ENCODE measurements around the gene NTNG1.

NTNG1 gene

DNA sequence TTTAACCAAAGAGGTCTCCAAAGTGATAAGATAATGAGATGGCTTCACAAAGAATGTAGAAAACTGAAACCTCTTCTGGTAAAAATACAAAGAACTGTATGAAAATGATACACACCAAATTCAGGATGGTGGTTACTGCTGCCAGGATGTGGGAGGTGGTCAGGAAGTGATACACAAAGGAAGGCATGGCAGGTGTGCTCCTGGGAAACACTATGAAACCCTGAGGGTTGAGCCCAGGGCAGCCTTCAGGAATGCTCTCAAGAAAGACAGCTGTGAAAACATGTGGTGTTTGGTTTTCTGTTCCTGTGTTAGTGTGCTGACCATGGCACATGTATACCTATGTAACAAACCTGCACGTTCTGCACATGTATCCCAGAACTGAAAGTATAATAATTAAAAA, 109.3 kb downstream of the NTNG1 start:
- ATAC-seq (ENCODE audit: insufficient read depth, low read depth): peak; percentile 88
- no peaks in the 10 kb centered on the region for H3K9me3 ChIP-seq (ENCODE audit: insufficient read depth, low read length, severe bottlenecking)

DNA sequence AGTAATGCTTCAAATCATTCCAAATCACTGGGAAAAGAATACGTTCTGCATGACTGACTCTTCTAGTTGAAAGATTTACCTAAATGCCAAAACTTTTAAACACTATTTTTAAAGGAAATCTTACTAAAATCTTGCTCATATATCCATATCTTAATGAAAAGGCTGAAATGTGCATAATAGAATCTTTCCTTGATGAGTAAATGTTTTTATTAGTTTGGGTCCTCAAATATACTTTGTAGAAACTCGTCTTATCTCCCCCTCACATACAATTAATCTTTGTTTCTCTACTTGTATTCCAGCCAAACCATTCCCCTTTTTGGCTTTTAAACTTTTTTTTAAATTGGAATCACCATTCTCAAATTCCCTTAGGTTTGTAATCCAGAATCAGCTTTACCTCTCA, 110.2 kb downstream of the NTNG1 start:
- no peaks in the 10 kb centered on the region for H3K79me2 ChIP-seq (ENCODE audit: insufficient read depth, low read length)
- TF ChIP-seq EZH2 (IDR thresholded peaks at IDR 0.05; ENCODE audit: borderline replicate concordance, low read depth, low read length, severe bottlenecking): no peak
- peak overlapping the region; percentile 83 for H3K27ac ChIP-seq (ENCODE audit: low read length)
- no peaks in the 10 kb centered on the region for H3K27me3 ChIP-seq (ENCODE audit: insufficient read depth, low read length, poor library complexity)
- ATAC-seq (ENCODE audit: insufficient read depth, low read depth): no peak
- H3K4me1 ChIP-seq (ENCODE audit: insufficient read depth, low read length): peaks cover 80% of the 10 kb centered on the region
- no peaks in the 10 kb centered on the region for H3K36me3 ChIP-seq (ENCODE audit: insufficient read depth, low read length)
- no peaks in the 10 kb centered on the region for H3K9me3 ChIP-seq (ENCODE audit: insufficient read depth, low read length, severe bottlenecking)
- DNase-seq: no peak
- H3K9ac ChIP-seq (ENCODE audit: low read depth, low read length): no peak overlapping the region
- no peak overlapping the region for H2AFZ ChIP-seq (ENCODE audit: low read depth, low read length)
- no peak overlapping the region for H3K4me2 ChIP-seq (ENCODE audit: insufficient read depth, low read length)
- H3K4me3 ChIP-seq (ENCODE audit: low read depth in 1 of 2, low read length in 2 of 2): no peak overlapping the region
- no peaks in the 10 kb centered on the region for H4K20me1 ChIP-seq (ENCODE audit: insufficient read depth, low read length)

More for the DNA sequence above, 109.3 kb downstream of the NTNG1 start:
- H3K4me1 ChIP-seq (ENCODE audit: insufficient read depth, low read length): peaks cover 87% of the 10 kb centered on the region
- TF ChIP-seq, protein P1, sequence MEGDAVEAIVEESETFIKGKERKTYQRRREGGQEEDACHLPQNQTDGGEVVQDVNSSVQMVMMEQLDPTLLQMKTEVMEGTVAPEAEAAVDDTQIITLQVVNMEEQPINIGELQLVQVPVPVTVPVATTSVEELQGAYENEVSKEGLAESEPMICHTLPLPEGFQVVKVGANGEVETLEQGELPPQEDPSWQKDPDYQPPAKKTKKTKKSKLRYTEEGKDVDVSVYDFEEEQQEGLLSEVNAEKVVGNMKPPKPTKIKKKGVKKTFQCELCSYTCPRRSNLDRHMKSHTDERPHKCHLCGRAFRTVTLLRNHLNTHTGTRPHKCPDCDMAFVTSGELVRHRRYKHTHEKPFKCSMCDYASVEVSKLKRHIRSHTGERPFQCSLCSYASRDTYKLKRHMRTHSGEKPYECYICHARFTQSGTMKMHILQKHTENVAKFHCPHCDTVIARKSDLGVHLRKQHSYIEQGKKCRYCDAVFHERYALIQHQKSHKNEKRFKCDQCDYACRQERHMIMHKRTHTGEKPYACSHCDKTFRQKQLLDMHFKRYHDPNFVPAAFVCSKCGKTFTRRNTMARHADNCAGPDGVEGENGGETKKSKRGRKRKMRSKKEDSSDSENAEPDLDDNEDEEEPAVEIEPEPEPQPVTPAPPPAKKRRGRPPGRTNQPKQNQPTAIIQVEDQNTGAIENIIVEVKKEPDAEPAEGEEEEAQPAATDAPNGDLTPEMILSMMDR (IDR thresholded peaks at IDR 0.05; ENCODE audit: borderline replicate concordance, extremely low read depth, low read length, poor library complexity, severe bottlenecking): no peak
- no peak for TF ChIP-seq EZH2 (IDR thresholded peaks at IDR 0.05; ENCODE audit: borderline replicate concordance, low read depth, low read length, severe bottlenecking)
- peak overlapping the region; percentile 53 for H3K4me2 ChIP-seq (ENCODE audit: insufficient read depth, low read length)
- H3K27ac ChIP-seq (ENCODE audit: low read length): peak overlapping the region; percentile 83
- no peaks in the 10 kb centered on the region for H3K79me2 ChIP-seq (ENCODE audit: insufficient read depth, low read length)
- H3K9ac ChIP-seq (ENCODE audit: low read depth, low read length): peak overlapping the region; percentile 36; the same call in 1 of the 2 replicates
- no peaks in the 10 kb centered on the region for H3K27me3 ChIP-seq (ENCODE audit: insufficient read depth, low read length, poor library complexity)
- no peaks in the 10 kb centered on the region for H3K36me3 ChIP-seq (ENCODE audit: insufficient read depth, low read length)
- H2AFZ ChIP-seq (ENCODE audit: low read depth, low read length): no peak overlapping the region
- DNase-seq: peak; percentile 90
- no peaks in the 10 kb centered on the region for H4K20me1 ChIP-seq (ENCODE audit: insufficient read depth, low read length)
- H3K4me3 ChIP-seq (ENCODE audit: low read depth in 1 of 2, low read length in 2 of 2): 0 out of 4 replicates have a peak overlapping the region, but pooled peaks of 1 of the 2 experiments have one; percentile 17

DNA sequence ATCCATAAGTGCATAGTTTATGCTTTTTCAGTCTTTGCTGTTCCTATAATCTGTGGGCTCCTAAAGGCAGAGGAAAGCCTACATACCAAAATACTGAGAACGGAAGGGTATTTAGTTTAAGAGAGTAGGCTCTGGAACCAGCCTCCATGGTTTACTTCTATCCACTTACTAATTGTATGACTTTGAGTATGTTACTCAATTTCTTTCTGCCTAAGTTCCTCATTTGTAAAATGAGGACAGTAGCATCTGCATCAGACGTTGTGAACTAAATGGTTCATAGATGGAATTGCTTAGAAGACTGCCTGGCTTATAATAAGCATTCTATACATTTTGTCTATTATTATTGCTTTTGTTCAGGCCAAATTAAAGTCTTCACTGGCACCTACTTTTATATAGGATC, 111.0 kb downstream of the NTNG1 start:
- no peak overlapping the region for H2AFZ ChIP-seq (ENCODE audit: low read depth, low read length)
- ATAC-seq (ENCODE audit: insufficient read depth, low read depth): no peak
- no peak for DNase-seq
- H3K27me3 ChIP-seq (ENCODE audit: insufficient read depth, low read length, poor library complexity): no peaks in the 10 kb centered on the region
- peak overlapping the region; percentile 83 for H3K27ac ChIP-seq (ENCODE audit: low read length)
- TF ChIP-seq EZH2 (IDR thresholded peaks at IDR 0.05; ENCODE audit: borderline replicate concordance, low read depth, low read length, severe bottlenecking): no peak
- TF ChIP-seq, protein P1 (IDR thresholded peaks at IDR 0.05; ENCODE audit: borderline replicate concordance, extremely low read depth, low read length, poor library complexity, severe bottlenecking): no peak
- peaks cover 72% of the 10 kb centered on the region for H3K4me1 ChIP-seq (ENCODE audit: insufficient read depth, low read length)
- H4K20me1 ChIP-seq (ENCODE audit: insufficient read depth, low read length): no peaks in the 10 kb centered on the region
- H3K36me3 ChIP-seq (ENCODE audit: insufficient read depth, low read length): no peaks in the 10 kb centered on the region
- H3K9me3 ChIP-seq (ENCODE audit: insufficient read depth, low read length, severe bottlenecking): no peaks in the 10 kb centered on the region
- H3K4me2 ChIP-seq (ENCODE audit: insufficient read depth, low read length): no peak overlapping the region
- no peak overlapping the region for H3K4me3 ChIP-seq (ENCODE audit: low read depth in 1 of 2, low read length in 2 of 2)
- no peaks in the 10 kb centered on the region for H3K79me2 ChIP-seq (ENCODE audit: insufficient read depth, low read length)
- H3K9ac ChIP-seq (ENCODE audit: low read depth, low read length): no peak overlapping the region

DNA sequence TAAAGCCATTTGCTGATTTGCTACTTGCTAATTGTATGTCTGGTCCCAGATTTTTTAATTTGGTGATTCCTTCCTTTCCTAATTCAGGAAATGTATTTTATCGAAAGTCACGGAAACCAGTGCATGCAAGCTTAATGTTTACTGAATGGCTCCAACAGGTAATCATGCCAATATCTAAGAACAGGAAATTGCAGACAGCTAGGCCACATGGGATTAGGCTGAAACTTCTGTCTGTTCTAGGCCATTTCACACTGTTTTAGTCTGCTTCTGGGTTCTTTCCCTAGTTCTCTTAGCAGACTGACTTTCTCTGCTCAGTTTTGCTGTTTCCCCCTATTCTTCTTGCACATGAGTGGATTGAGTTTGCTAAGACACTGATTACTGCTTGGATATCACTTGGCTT, 111.4 kb downstream of the NTNG1 start:
- no peaks in the 10 kb centered on the region for H3K79me2 ChIP-seq (ENCODE audit: insufficient read depth, low read length)
- no peak for ATAC-seq (ENCODE audit: insufficient read depth, low read depth)
- peaks cover 68% of the 10 kb centered on the region for H3K4me1 ChIP-seq (ENCODE audit: insufficient read depth, low read length)
- no peak overlapping the region for H3K4me3 ChIP-seq (ENCODE audit: low read depth in 1 of 2, low read length in 2 of 2)
- no peaks in the 10 kb centered on the region for H3K36me3 ChIP-seq (ENCODE audit: insufficient read depth, low read length)
- H3K9ac ChIP-seq (ENCODE audit: low read depth, low read length): no peak overlapping the region
- no peaks in the 10 kb centered on the region for H4K20me1 ChIP-seq (ENCODE audit: insufficient read depth, low read length)
- H3K27me3 ChIP-seq (ENCODE audit: insufficient read depth, low read length, poor library complexity): no peaks in the 10 kb centered on the region
- TF ChIP-seq EZH2 (IDR thresholded peaks at IDR 0.05; ENCODE audit: borderline replicate concordance, low read depth, low read length, severe bottlenecking): no peak
- TF ChIP-seq, protein P1 (IDR thresholded peaks at IDR 0.05; ENCODE audit: borderline replicate concordance, extremely low read depth, low read length, poor library complexity, severe bottlenecking): no peak
- DNase-seq: no peak
- H3K9me3 ChIP-seq (ENCODE audit: insufficient read depth, low read length, severe bottlenecking): no peaks in the 10 kb centered on the region
- H3K27ac ChIP-seq (ENCODE audit: low read length): peak overlapping the region; percentile 83
- peak overlapping the region; percentile 55; the same call in 1 of the 2 replicates for H2AFZ ChIP-seq (ENCODE audit: low read depth, low read length)
- no peak overlapping the region for H3K4me2 ChIP-seq (ENCODE audit: insufficient read depth, low read length)

All from DND-41 (cell line).